CD4-positive, alpha-beta T cell (primary cell): ENCODE measurements around the gene CHST15. TPM values are rescaled to one million over a fixed set of nuclear protein-coding genes. Genes with fewer than 3 reads are reported as not detected.

ENCODE experiments used
- ATAC-seq: fragments of 200-7000 bp; cut with Tn5 transposase; one replicate; pipeline ENCODE4 v1.10.0; 2022; ENCODE audit warnings: mild to moderate bottlenecking; ENCODE audit not compliant: poor library complexity
- CTCF ChIA-PET: fragments of 350-600 bp; sonication (Branson Sonifier 250); formaldehyde crosslinking; loops from one replicate; lab custom pipeline; 2021; ENCODE audit warnings: antibody characterized with exemption, inconsistent platforms; lab: Charles Lee
- POLR2A ChIA-PET: fragments of 350-600 bp; sonication (Branson Sonifier 250); formaldehyde crosslinking; loops from one replicate; lab custom pipeline; 2021; ENCODE audit warnings: antibody characterized with exemption, inconsistent platforms; lab: Charles Lee
- DNase-seq, 14 experiments: peaks; one replicate each; pipeline ENCODE4 v3.0.0-alpha.2; 2013 to 2020; ENCODE audit warnings: mixed read lengths in 2 of 14
- H3K27ac ChIP-seq, 2 donors: one replicate each; pipeline versions ENCODE4 v1.5.1 to v1.7.0; 2013; ENCODE audit warnings: low read length in 2 of 2, low read depth in 1 of 2, mild to moderate bottlenecking in 1 of 2
- H3K27me3 ChIP-seq, 2 experiments: 1 replicate in 1 of 2; 2 replicates in 1 of 2; pipeline versions ENCODE4 v1.6.1 to v1.7.0; 2013; ENCODE audit warnings: low read length in 2 of 2, control low read depth in 1 of 2, mild to moderate bottlenecking in 1 of 2, moderate library complexity in 1 of 2; ENCODE audit not compliant: insufficient read depth in 2 of 2, control insufficient read depth in 1 of 2
- H3K36me3 ChIP-seq: one replicate; pipeline ENCODE4 v1.6.1; 2013; ENCODE audit warnings: low read length, control low read depth; ENCODE audit not compliant: insufficient read depth
- H3K4me1 ChIP-seq: one replicate; pipeline ENCODE4 v1.6.1; 2013; ENCODE audit warnings: low read length, control low read depth; ENCODE audit not compliant: insufficient read depth
- H3K4me3 ChIP-seq: one replicate; pipeline ENCODE4 v1.5.1; 2013; ENCODE audit warnings: mild to moderate bottlenecking, low read length, moderate library complexity
- H3K9me3 ChIP-seq, 2 experiments: 1 replicate in 1 of 2; 2 replicates in 1 of 2; pipeline versions ENCODE4 v1.6.1 to v1.7.0; 2013; ENCODE audit warnings: low read length in 2 of 2, mild to moderate bottlenecking in 2 of 2, control low read depth in 1 of 2, moderate library complexity in 1 of 2; ENCODE audit not compliant: control insufficient read depth in 1 of 2, insufficient read depth in 1 of 2
- H3K27ac Mint-ChIP-seq: one replicate; pipeline ENCODE4 v1.8.0; 2020; ENCODE audit warnings: mixed read lengths
- H3K27me3 Mint-ChIP-seq: one replicate; pipeline ENCODE4 v1.8.0; 2021; ENCODE audit warnings: mixed read lengths
- H3K36me3 Mint-ChIP-seq: one replicate; pipeline ENCODE4 v1.8.0; 2021; ENCODE audit warnings: low read depth, mixed read lengths
- H3K4me1 Mint-ChIP-seq: one replicate; pipeline ENCODE4 v1.8.0; 2021; ENCODE audit warnings: low read depth, mixed read lengths
- H3K4me3 Mint-ChIP-seq: one replicate; pipeline ENCODE4 v1.8.0; 2020; ENCODE audit warnings: mild to moderate bottlenecking, mixed read lengths
- H3K9me3 Mint-ChIP-seq: one replicate; pipeline ENCODE4 v1.8.0; 2020; ENCODE audit warnings: mixed read lengths
- CTCF ChIP-seq: fragments of 200-600 bp; IDR thresholded peaks from one replicate; pipeline ENCODE4 v1.8.0; 2022; ENCODE audit warnings: antibody characterized with exemption, mild to moderate bottlenecking
- intact Hi-C, 2 experiments: fragments of 100-400 bp; cut with DNase I in 1 of 2; cut with micrococcal nuclease in 1 of 2; formaldehyde crosslinking; loops; one replicate each; pipeline versions ENCODE4 v1.15.1 to v1.9.0; 2023 to 2025; cut with DNase I, micrococcal nuclease
- total RNA-seq, 174 experiments: library from RNA in 2 of 174; stranded (reverse) in 2 of 174; gene quantifications; one replicate each; pipeline ENCODE4 v1.2.3 and lab custom pipeline; 2021 to 2026

Gene CHST15
- total RNA-seq, 2 experiments from 2014 or later: 0.42 to 0.52 TPM

- H3K9me3 Mint-ChIP-seq: no peaks in the 10 kb centered on the region
- ATAC-seq (no peak), DNase-seq (peak in 2 of 14 experiments; percentile 20 to 33)
- ChIA-PET POLR2A (no interaction called here), CTCF (no interaction called here)
- no peak overlapping the region for H3K4me3 Mint-ChIP-seq
- H3K4me3 ChIP-seq: no peak overlapping the region
- H3K27ac ChIP-seq: no peak overlapping the region
- no peak overlapping the region for H3K27ac Mint-ChIP-seq
- H3K27me3 ChIP-seq: no peaks in the 10 kb centered on the region
- H3K36me3 ChIP-seq: no peaks in the 10 kb centered on the region
- H3K27me3 Mint-ChIP-seq: no peaks in the 10 kb centered on the region
- TF ChIP-seq CTCF: no peak
- H3K36me3 Mint-ChIP-seq: no peaks in the 10 kb centered on the region
- intact Hi-C loops: no loop called here
- no peaks in the 10 kb centered on the region for H3K4me1 Mint-ChIP-seq
- no peaks in the 10 kb centered on the region for H3K9me3 ChIP-seq
- peaks cover 6% of the 10 kb centered on the region for H3K4me1 ChIP-seq
These were observed 24.4 kb upstream of the CHST15 start for GRCh38 chr10:124117833-124118232.

- no peak overlapping the region for H3K4me3 ChIP-seq
- intact Hi-C loops: no loop called here
- H3K9me3 ChIP-seq: no peaks in the 10 kb centered on the region
- Mint-ChIP-seq H3K9me3 (no peaks in the 10 kb centered on the region), H3K4me1 (no peaks in the 10 kb centered on the region), H3K36me3 (no peaks in the 10 kb centered on the region), H3K27me3 (no peaks in the 10 kb centered on the region), H3K4me3 (no peak overlapping the region), H3K27ac (no peak overlapping the region)
- H3K4me1 ChIP-seq: peaks cover 6% of the 10 kb centered on the region
- no peak for ATAC-seq
- no peak for TF ChIP-seq CTCF
- DNase-seq: no peak
- POLR2A ChIA-PET: no interaction called here
- CTCF ChIA-PET: no interaction called here
- H3K27me3 ChIP-seq: no peaks in the 10 kb centered on the region
- no peak overlapping the region for H3K27ac ChIP-seq
- no peaks in the 10 kb centered on the region for H3K36me3 ChIP-seq
These were observed 24.1 kb upstream of the CHST15 start for GRCh38 chr10:124117511-124117785.

GRCh38 chr10:124116771-124117510, 23.5 kb upstream of the CHST15 start:
- no peak overlapping the region for H3K4me3 ChIP-seq
- no peak for DNase-seq
- no peak for TF ChIP-seq CTCF
- no peaks in the 10 kb centered on the region for H3K4me1 Mint-ChIP-seq
- H3K27ac Mint-ChIP-seq: no peak overlapping the region
- H3K9me3 Mint-ChIP-seq: no peaks in the 10 kb centered on the region
- no peak overlapping the region for H3K27ac ChIP-seq
- no peaks in the 10 kb centered on the region for H3K27me3 Mint-ChIP-seq
- H3K4me1 ChIP-seq: peaks cover 6% of the 10 kb centered on the region
- ATAC-seq: no peak
- no peak overlapping the region for H3K4me3 Mint-ChIP-seq
- no peaks in the 10 kb centered on the region for H3K27me3 ChIP-seq
- intact Hi-C loops: no loop called here
- H3K36me3 ChIP-seq: no peaks in the 10 kb centered on the region
- H3K36me3 Mint-ChIP-seq: no peaks in the 10 kb centered on the region
- no peaks in the 10 kb centered on the region for H3K9me3 ChIP-seq
- CTCF ChIA-PET: no interaction called here
- POLR2A ChIA-PET: no interaction called here
